GM21515 (cell line): ENCODE measurements around the gene ADAMTS6.
"Not testable (repeated sequence)": the region's sequence is repeated elsewhere in the genome, so short reads cannot be mapped to it uniquely, and the experiment has no call there.

ENCODE experiments used
- ATAC-seq: cut with Tn5 transposase; IDR thresholded peaks from one replicate; pipeline ENCODE4 v1.9.1; 2021; ENCODE audit not compliant: unreplicated experiment

Gene ADAMTS6

GRCh38 chr5:65366655-65367054 is 115.1 kb downstream of the ADAMTS6 start:
- no peak for ATAC-seq

- ATAC-seq, result no peak
These were observed 116.8 kb downstream of the ADAMTS6 start for GRCh38 chr5:65364907-65365306.

- no peak for ATAC-seq
These were observed 118.2 kb downstream of the ADAMTS6 start for GRCh38 chr5:65363499-65363898.

- ATAC-seq, result no peak
These were observed 121.7 kb downstream of the ADAMTS6 start for GRCh38 chr5:65359981-65360380.

- no peak for ATAC-seq
These were observed 122.2 kb downstream of the ADAMTS6 start for GRCh38 chr5:65359569-65359968.

GRCh38 chr5:65356274-65356673 is 125.4 kb downstream of the ADAMTS6 start:
- no peak for ATAC-seq

GRCh38 chr5:65355301-65355700 is 126.4 kb downstream of the ADAMTS6 start:
- no peak for ATAC-seq

- ATAC-seq, result no peak
These were observed 139.9 kb downstream of the ADAMTS6 start for GRCh38 chr5:65341835-65342234.

- no peak for ATAC-seq
These were observed 143.0 kb downstream of the ADAMTS6 start for GRCh38 chr5:65338606-65339151.

GRCh38 chr5:65334077-65334476 is 147.6 kb downstream of the ADAMTS6 start:
- no peak for ATAC-seq

- no peak for ATAC-seq
These were observed 149.1 kb downstream of the ADAMTS6 start for GRCh38 chr5:65332591-65332990.

GRCh38 chr5:65329266-65329665 is 152.5 kb downstream of the ADAMTS6 start:
- no peak for ATAC-seq

- no peak for ATAC-seq
These were observed 154.1 kb downstream of the ADAMTS6 start for GRCh38 chr5:65327582-65327981.

GRCh38 chr5:65326922-65327321 is 154.8 kb downstream of the ADAMTS6 start:
- no peak for ATAC-seq

- no peak for ATAC-seq
These were observed 157.5 kb downstream of the ADAMTS6 start for GRCh38 chr5:65324226-65324625.

- not testable (repeated sequence) for ATAC-seq
These were observed 161.0 kb downstream of the ADAMTS6 start for GRCh38 chr5:65320704-65321103.

- ATAC-seq, result no peak
These were observed 161.5 kb downstream of the ADAMTS6 start for GRCh38 chr5:65320250-65320649.

- ATAC-seq, result no peak
These were observed 173.8 kb downstream of the ADAMTS6 start for GRCh38 chr5:65307931-65308330.

GRCh38 chr5:65307088-65307487 is 174.6 kb downstream of the ADAMTS6 start:
- ATAC-seq, result no peak

GRCh38 chr5:65305913-65306312 is 175.8 kb downstream of the ADAMTS6 start:
- no peak for ATAC-seq

GRCh38 chr5:65299861-65300260 is 181.9 kb downstream of the ADAMTS6 start:
- ATAC-seq, result no peak

GRCh38 chr5:65296067-65296466 is 185.7 kb downstream of the ADAMTS6 start:
- ATAC-seq, result no peak

- ATAC-seq, result no peak
These were observed 189.5 kb downstream of the ADAMTS6 start for GRCh38 chr5:65292196-65292595.

GRCh38 chr5:65290677-65291076 is 191.0 kb downstream of the ADAMTS6 start:
- ATAC-seq, result no peak
